NCI-H146 treated with DMSO at 0.1 percent for 48 hours (cell line): ENCODE data around the gene CATSPERZ.
A peak's percentile ranks its signal among the peaks of the same experiment; 100 is the strongest.

Experiments
- DNase-seq: peaks from one replicate; lab custom pipeline; 2025; ENCODE audit not compliant: unreplicated experiment; lab: John Stamatoyannopoulos, UW

The CATSPERZ gene

GRCh38 chr11:64284962-64285884 lies 14.9 kb upstream of the CATSPERZ start, which contains the start of gene GPR137:
GPR137 (plus strand) TSS chr11:64285848; CDS start chr11:64286525, 677 bp downstream.
- DNase-seq, result peak; percentile 47

GRCh38 chr11:64285885-64286800 lies 14.0 kb upstream of the CATSPERZ start:
- peak; percentile 31 for DNase-seq

GRCh38 chr11:64286801-64287159 lies 13.4 kb upstream of the CATSPERZ start:
- no peak for DNase-seq

GRCh38 chr11:64287676-64288352 lies 12.3 kb upstream of the CATSPERZ start:
- no peak for DNase-seq

- DNase-seq, result no peak
Observed at GRCh38 chr11:64288353-64288750, 11.8 kb upstream of the CATSPERZ start.

GRCh38 chr11:64289002-64289564 lies 11.1 kb upstream of the CATSPERZ start:
- DNase-seq, result no peak

- no peak for DNase-seq
Observed at GRCh38 chr11:64290352-64291261, 9.6 kb upstream of the CATSPERZ start.

- DNase-seq, result no peak
Observed at GRCh38 chr11:64291262-64291751, 8.9 kb upstream of the CATSPERZ start, which contains the start of gene KCNK4. KCNK4 (plus strand) TSS chr11:64291302; CDS start chr11:64293019, 1,717 bp downstream.

- no peak for DNase-seq
Observed at GRCh38 chr11:64291752-64292459, 8.3 kb upstream of the CATSPERZ start.

GRCh38 chr11:64292460-64293254 lies 7.5 kb upstream of the CATSPERZ start:
- DNase-seq, result no peak

- no peak for DNase-seq
Observed at GRCh38 chr11:64294774-64295173, 5.4 kb upstream of the CATSPERZ start.

- no peak for DNase-seq
Observed at GRCh38 chr11:64295760-64296159, 4.4 kb upstream of the CATSPERZ start.

GRCh38 chr11:64296236-64296635 lies 3.9 kb upstream of the CATSPERZ start:
- no peak for DNase-seq

- no peak for DNase-seq
Observed at GRCh38 chr11:64296830-64297698, 3.1 kb upstream of the CATSPERZ start.

GRCh38 chr11:64297699-64298358 lies 2.3 kb upstream of the CATSPERZ start:
- no peak for DNase-seq
